Trophoblast cell (in vitro differentiated cells and primary cell): ENCODE results near the gene KIF16B.

ENCODE experiments used
- DNase-seq, 2 donors: peaks; one replicate each; pipeline ENCODE4 v3.0.0-alpha.2; 2016
- H2AFZ ChIP-seq: 2 replicates; pipeline ENCODE4 v1.6.1; 2013; ENCODE audit warnings: low read length, moderate library complexity, mild to moderate bottlenecking; ENCODE audit not compliant: insufficient read depth, poor library complexity
- H2AK5ac ChIP-seq: 2 replicates; pipeline ENCODE4 v1.6.1; 2013; ENCODE audit warnings: mild to moderate bottlenecking, low read length
- H2BK120ac ChIP-seq: 2 replicates; pipeline ENCODE4 v1.6.1; 2013; ENCODE audit warnings: low read length, mild to moderate bottlenecking, moderate library complexity; ENCODE audit not compliant: insufficient read depth, poor library complexity
- H2BK12ac ChIP-seq: 2 replicates; pipeline ENCODE4 v1.6.1; 2013; ENCODE audit warnings: mild to moderate bottlenecking, low read length, moderate library complexity
- H2BK5ac ChIP-seq: 2 replicates; pipeline ENCODE4 v1.6.1; 2013; ENCODE audit warnings: low read length, low read depth, moderate library complexity, mild to moderate bottlenecking; ENCODE audit not compliant: poor library complexity
- H3K14ac ChIP-seq: 2 replicates; pipeline ENCODE4 v1.6.1; 2013; ENCODE audit warnings: mild to moderate bottlenecking, low read length
- H3K18ac ChIP-seq: 2 replicates; pipeline ENCODE4 v1.6.1; 2013; ENCODE audit warnings: mild to moderate bottlenecking, low read length
- H3K23ac ChIP-seq: 2 replicates; pipeline ENCODE4 v1.6.1; 2013; ENCODE audit warnings: low read length
- H3K27ac ChIP-seq: 2 replicates; pipeline ENCODE4 v1.5.1; 2013; ENCODE audit warnings: low read depth, mild to moderate bottlenecking, inconsistent platforms, low read length, moderate library complexity
- H3K27me3 ChIP-seq: 2 replicates; pipeline ENCODE4 v1.6.1; 2013; ENCODE audit warnings: inconsistent platforms, mild to moderate bottlenecking, low read length, moderate library complexity; ENCODE audit not compliant: insufficient read depth
- H3K36me3 ChIP-seq, 2 experiments: 1 replicate in 1 of 2; 2 replicates in 1 of 2; pipeline ENCODE4 v1.6.1; 2013; ENCODE audit warnings: low read length in 2 of 2, mild to moderate bottlenecking in 2 of 2, moderate library complexity in 1 of 2; ENCODE audit not compliant: insufficient read depth in 2 of 2, control insufficient read depth in 1 of 2
- H3K4ac ChIP-seq: 2 replicates; pipeline ENCODE4 v1.6.1; 2013; ENCODE audit warnings: low read depth, mild to moderate bottlenecking, low read length, moderate library complexity
- H3K4me1 ChIP-seq, 2 experiments: 1 replicate in 1 of 2; 2 replicates in 1 of 2; pipeline ENCODE4 v1.6.1; 2013; ENCODE audit warnings: low read length in 2 of 2, mild to moderate bottlenecking in 2 of 2, moderate library complexity in 1 of 2; ENCODE audit not compliant: insufficient read depth in 2 of 2, control insufficient read depth in 1 of 2
- H3K4me2 ChIP-seq: 2 replicates; pipeline ENCODE4 v1.6.1; 2013; ENCODE audit warnings: inconsistent platforms, mild to moderate bottlenecking, low read length, moderate library complexity
- H3K4me3 ChIP-seq: 2 replicates; pipeline ENCODE4 v1.5.1; 2013; ENCODE audit warnings: mild to moderate bottlenecking, low read depth, low read length, inconsistent platforms
- H3K79me1 ChIP-seq: one replicate; pipeline ENCODE4 v1.6.1; 2013; ENCODE audit warnings: low read length
- H3K79me2 ChIP-seq: 2 replicates; pipeline ENCODE4 v1.6.1; 2013; ENCODE audit warnings: low read length, mild to moderate bottlenecking; ENCODE audit not compliant: control insufficient read depth, insufficient read depth, poor library complexity
- H3K9ac ChIP-seq: 2 replicates; pipeline ENCODE4 v1.6.1; 2013; ENCODE audit warnings: mild to moderate bottlenecking, low read length
- H3K9me3 ChIP-seq: 2 replicates; pipeline ENCODE4 v1.6.1; 2013; ENCODE audit warnings: low read depth, mild to moderate bottlenecking, control low read depth, inconsistent platforms, low read length; ENCODE audit not compliant: insufficient read depth
- H4K12ac ChIP-seq: 2 replicates; pipeline ENCODE4 v1.6.1; 2013; ENCODE audit warnings: low read depth, mild to moderate bottlenecking, low read length, moderate library complexity
- H4K8ac ChIP-seq: 2 replicates; pipeline ENCODE4 v1.6.1; 2013; ENCODE audit warnings: low read depth, mild to moderate bottlenecking, low read length, moderate library complexity
- H4K91ac ChIP-seq: one replicate; pipeline ENCODE4 v1.6.1; 2013; ENCODE audit warnings: low read depth, mild to moderate bottlenecking, low read length, moderate library complexity
- WGBS: extraction: QIAGEN DNeasy Blood & Tissue Kit; methylation state at CpG from one replicate; pipeline ENCODE4 v1.1.7; 2013; ENCODE audit warnings: missing lambda C conversion rate; ENCODE audit not compliant: insufficient read length, insufficient coverage; ENCODE audit errors: extremely low coverage; 5-methylcytosine and 5-hydroxymethylcytosine counted together

Gene KIF16B

DNA sequence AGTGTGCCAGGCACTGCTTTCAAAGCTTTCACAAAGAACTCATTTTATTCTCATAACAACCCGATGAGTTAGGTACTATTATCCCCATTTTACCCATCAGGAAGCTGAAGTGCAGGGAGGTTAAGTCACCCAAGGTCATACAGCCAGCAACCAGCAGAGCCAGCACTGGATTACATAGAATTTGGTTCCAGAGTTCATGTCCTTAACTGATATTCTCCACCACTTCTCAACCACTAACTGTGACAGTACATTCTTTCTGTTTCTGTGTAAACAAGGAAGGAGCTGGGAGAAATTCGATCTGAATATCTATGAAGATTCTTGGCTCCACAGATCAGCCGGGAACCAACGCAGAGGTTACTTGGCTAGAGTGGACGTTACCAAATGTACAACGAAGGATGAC, 98.0 kb downstream of the KIF16B start:
- Histone ChIP-seq H3K27me3 (no peaks in the 10 kb centered on the region), H3K4ac (no peak overlapping the region), H4K12ac (no peak overlapping the region), H4K91ac (no peak overlapping the region), H2BK120ac (no peak overlapping the region), H2AK5ac (no peak overlapping the region), H3K9me3 (no peaks in the 10 kb centered on the region), H3K79me1 (peaks cover 2% of the 10 kb centered on the region), H3K27ac (no peak overlapping the region), H2BK12ac (no peak overlapping the region), H3K4me3 (no peak overlapping the region), H3K9ac (no peak overlapping the region), H2BK5ac (no peak overlapping the region), H3K4me2 (no peak overlapping the region), H3K4me1 (peaks cover 4 to 5% of the 10 kb centered on the region in 2 experiments), H3K23ac (no peak overlapping the region), H3K79me2 (no peaks in the 10 kb centered on the region), H2AFZ (no peak overlapping the region), H3K14ac (no peak overlapping the region), H3K36me3 (no peaks in the 10 kb centered on the region), H3K18ac (no peak overlapping the region), H4K8ac (no peak overlapping the region)
- DNase-seq, result peak in 1 of 2 donors; percentile 10
- no CpG with 5 or more reads among the region's 6 CpGs for WGBS

- no peak overlapping the region for H4K8ac ChIP-seq
- H2AK5ac ChIP-seq, result no peak overlapping the region
- H2AFZ ChIP-seq, result no peak overlapping the region
- peaks cover 2% of the 10 kb centered on the region for H3K79me1 ChIP-seq
- H3K18ac ChIP-seq, result no peak overlapping the region
- no peak overlapping the region for H2BK12ac ChIP-seq
- H3K27me3 ChIP-seq, result no peaks in the 10 kb centered on the region
- no peak overlapping the region for H3K4ac ChIP-seq
- no peak overlapping the region for H3K4me3 ChIP-seq
- H2BK120ac ChIP-seq, result no peak overlapping the region
- no peak overlapping the region for H3K23ac ChIP-seq
- H4K12ac ChIP-seq, result no peak overlapping the region
- no peaks in the 10 kb centered on the region for H3K9me3 ChIP-seq
- no CpG with 5 or more reads among the region's 2 CpGs for WGBS
- no peak overlapping the region for H3K9ac ChIP-seq
- no peaks in the 10 kb centered on the region for H3K79me2 ChIP-seq
- H2BK5ac ChIP-seq, result no peak overlapping the region
- H3K4me1 ChIP-seq, result peaks cover 4 to 5% of the 10 kb centered on the region in 2 experiments
- no peaks in the 10 kb centered on the region for H3K36me3 ChIP-seq
- no peak overlapping the region for H3K27ac ChIP-seq
- no peak overlapping the region for H3K4me2 ChIP-seq
- H3K14ac ChIP-seq, result no peak overlapping the region
- DNase-seq, result no peak
- no peak overlapping the region for H4K91ac ChIP-seq
These were observed 98.9 kb downstream of the KIF16B start for GRCh38 chr20:16474363-16474762.

GRCh38 chr20:16472045-16472872, 101.0 kb downstream of the KIF16B start:
- Histone ChIP-seq H2AFZ (no peak overlapping the region), H3K18ac (no peak overlapping the region), H4K91ac (no peak overlapping the region), H2BK120ac (no peak overlapping the region), H2BK12ac (no peak overlapping the region), H3K4me2 (no peak overlapping the region), H3K23ac (no peak overlapping the region), H3K36me3 (peaks cover 0 to 2% of the 10 kb centered on the region in 2 experiments), H2BK5ac (no peak overlapping the region), H3K4ac (no peak overlapping the region), H3K4me1 (peaks cover 2% of the 10 kb centered on the region in 2 experiments), H2AK5ac (no peak overlapping the region), H3K4me3 (no peak overlapping the region), H3K79me1 (peaks cover 2% of the 10 kb centered on the region), H3K27ac (no peak overlapping the region), H3K9ac (no peak overlapping the region), H3K14ac (no peak overlapping the region), H3K9me3 (no peaks in the 10 kb centered on the region), H3K79me2 (no peaks in the 10 kb centered on the region), H3K27me3 (no peaks in the 10 kb centered on the region), H4K8ac (no peak overlapping the region), H4K12ac (no peak overlapping the region)
- DNase-seq, result peak; percentile 65 to 86
- no CpG with 5 or more reads among the region's 12 CpGs for WGBS

DNA sequence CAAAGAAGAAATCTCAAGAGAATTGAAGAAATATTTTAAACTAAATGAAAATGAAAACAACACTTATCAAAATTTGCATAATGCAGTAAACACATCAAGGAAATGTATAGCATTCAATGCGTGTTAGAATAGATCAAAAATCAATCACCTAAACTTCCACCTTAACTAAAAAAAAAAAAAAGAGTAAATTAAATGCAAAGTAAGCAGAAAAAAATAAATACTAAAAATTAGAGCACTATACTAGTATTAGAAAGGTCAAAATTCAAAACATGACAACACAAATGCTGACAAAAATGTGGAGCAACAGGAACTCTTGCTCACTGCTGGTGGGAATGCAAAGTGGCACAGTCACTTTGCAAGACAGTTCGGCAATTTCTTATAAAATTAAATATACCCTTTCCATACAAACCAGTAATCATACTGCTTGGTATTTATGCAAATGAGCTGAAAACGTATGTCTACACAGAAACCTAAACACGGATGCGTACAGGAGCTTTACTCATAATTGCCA, 103.8 kb downstream of the KIF16B start:
- Histone ChIP-seq H3K4me1 (peaks cover 2% of the 10 kb centered on the region in 2 experiments), H3K36me3 (peaks cover 0 to 2% of the 10 kb centered on the region in 2 experiments), H3K4me3 (no peak overlapping the region), H4K91ac (no peak overlapping the region), H3K79me1 (peaks cover 2% of the 10 kb centered on the region), H4K8ac (no peak overlapping the region), H3K14ac (no peak overlapping the region), H2AK5ac (no peak overlapping the region), H3K18ac (no peak overlapping the region), H2BK5ac (no peak overlapping the region), H2BK120ac (no peak overlapping the region), H3K27ac (no peak overlapping the region), H3K23ac (no peak overlapping the region), H3K9me3 (no peaks in the 10 kb centered on the region), H3K9ac (no peak overlapping the region), H3K79me2 (no peaks in the 10 kb centered on the region), H3K4ac (no peak overlapping the region), H4K12ac (no peak overlapping the region), H2AFZ (no peak overlapping the region), H2BK12ac (no peak overlapping the region), H3K4me2 (no peak overlapping the region), H3K27me3 (no peaks in the 10 kb centered on the region)
- no CpG with 5 or more reads among the region's 5 CpGs for WGBS
- peak; percentile 13 to 75 for DNase-seq
